Fibroblast of mammary gland (primary cell): ENCODE data around the gene MYMK.
A peak's percentile ranks its signal among the peaks of the same experiment; 100 is the strongest.

Source experiments
- DNase-seq: peaks from one replicate; pipeline ENCODE4 v3.0.0-alpha.2; 2010; ENCODE audit warnings: low read depth
- H3K4me3 ChIP-seq: 2 replicates; pipeline ENCODE4 v1.5.1; 2011; ENCODE audit warnings: low read depth, mild to moderate bottlenecking, low read length, moderate library complexity; ENCODE audit not compliant: control insufficient read depth
- TF ChIP-seq, protein P1 (sequence below): conservative IDR thresholded peaks from 2 replicates; pipeline ENCODE4 v1.5.1; 2011; ENCODE audit warnings: low read depth, low read length, inconsistent platforms; ENCODE audit not compliant: control insufficient read depth, insufficient read depth

The MYMK gene

DNA sequence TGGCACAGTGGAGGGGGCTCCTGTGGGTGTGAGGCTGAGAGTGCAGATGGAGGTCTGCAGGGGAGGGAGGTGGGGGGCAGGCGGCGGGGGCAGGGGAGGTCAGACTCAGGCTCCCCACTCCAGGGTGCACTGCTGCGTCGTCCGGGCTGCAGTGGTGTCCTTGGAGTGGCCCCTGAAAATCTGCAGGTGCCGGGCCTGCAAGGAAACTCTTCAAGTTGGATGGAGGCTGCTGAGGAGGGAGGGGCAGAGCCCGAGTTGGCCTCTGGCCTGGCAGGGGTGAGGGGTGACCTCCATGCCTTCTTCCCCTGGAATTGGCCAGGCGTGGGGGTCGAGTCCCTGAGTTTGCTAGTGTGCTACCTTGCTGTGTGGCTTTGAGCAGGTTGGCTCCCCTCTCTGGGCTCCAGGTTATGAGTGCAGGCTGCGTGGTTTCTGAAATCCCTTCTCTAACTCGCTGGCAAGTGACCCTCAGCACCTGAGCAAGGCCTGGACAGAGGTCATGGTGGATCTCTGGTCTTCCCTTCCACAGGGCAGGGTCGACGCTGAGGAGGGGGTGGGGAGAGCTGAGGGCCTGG lies 10.6 kb upstream of the MYMK start:
- no peak overlapping the region for H3K4me3 ChIP-seq
- DNase-seq = no peak
- TF ChIP-seq, protein P1, sequence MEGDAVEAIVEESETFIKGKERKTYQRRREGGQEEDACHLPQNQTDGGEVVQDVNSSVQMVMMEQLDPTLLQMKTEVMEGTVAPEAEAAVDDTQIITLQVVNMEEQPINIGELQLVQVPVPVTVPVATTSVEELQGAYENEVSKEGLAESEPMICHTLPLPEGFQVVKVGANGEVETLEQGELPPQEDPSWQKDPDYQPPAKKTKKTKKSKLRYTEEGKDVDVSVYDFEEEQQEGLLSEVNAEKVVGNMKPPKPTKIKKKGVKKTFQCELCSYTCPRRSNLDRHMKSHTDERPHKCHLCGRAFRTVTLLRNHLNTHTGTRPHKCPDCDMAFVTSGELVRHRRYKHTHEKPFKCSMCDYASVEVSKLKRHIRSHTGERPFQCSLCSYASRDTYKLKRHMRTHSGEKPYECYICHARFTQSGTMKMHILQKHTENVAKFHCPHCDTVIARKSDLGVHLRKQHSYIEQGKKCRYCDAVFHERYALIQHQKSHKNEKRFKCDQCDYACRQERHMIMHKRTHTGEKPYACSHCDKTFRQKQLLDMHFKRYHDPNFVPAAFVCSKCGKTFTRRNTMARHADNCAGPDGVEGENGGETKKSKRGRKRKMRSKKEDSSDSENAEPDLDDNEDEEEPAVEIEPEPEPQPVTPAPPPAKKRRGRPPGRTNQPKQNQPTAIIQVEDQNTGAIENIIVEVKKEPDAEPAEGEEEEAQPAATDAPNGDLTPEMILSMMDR = no peak

DNA sequence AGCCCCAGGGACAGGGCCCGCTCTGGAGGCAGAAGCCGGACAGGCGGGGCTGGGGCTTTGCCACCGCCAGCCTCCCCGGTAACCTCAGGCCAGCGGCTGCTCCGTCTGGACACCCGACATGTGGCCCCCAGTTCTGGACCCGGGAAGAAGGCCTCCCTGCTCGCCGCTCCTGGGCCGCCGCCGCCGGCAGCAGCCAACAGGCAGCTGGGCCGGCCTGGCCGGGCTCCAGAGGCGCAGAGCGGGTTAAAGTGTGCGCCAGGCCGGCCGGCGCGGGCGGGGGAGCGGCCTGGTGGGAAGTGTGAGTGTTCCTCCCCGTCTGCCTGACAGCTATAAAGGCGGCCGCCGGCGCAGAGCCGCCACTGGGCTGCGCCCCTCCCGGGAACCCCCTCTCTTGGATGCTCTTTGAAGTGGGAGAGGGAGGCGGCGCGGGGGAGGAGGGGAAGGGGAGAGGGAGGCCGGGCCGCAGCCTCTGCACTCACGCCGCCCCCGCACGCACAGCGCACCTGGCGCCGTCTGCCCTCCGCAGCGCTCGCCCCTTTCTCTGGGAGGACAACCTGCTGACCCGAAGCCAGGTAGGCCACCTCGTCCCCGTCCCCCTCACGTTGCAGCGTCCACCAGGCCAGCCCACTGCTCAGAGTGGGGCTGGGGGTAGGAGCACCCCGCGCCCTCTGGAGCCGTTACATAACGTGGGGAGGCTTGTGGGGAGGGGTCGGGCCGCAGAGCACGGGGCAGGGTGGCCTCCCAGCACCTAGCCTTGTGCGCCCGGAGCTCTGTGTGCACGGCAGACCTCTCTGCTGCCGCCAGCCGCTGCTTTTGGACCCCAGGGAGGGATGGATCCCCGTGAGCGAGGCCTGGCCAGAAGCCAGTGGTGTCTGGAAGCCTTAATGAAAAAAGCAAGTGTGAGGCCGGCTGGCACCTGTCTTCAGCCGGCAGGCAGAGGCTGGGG lies 9.9 kb upstream of the MYMK start, which contains the start of gene ADAMTSL2:
TSS of gene ADAMTSL2 (plus strand) at position 359 of the 946 bp plus-strand sequence. CDS start 2,009 bp downstream, outside the sequence.
- DNase-seq = peak; percentile 50
- no peak within 1 kb of the TSS for H3K4me3 ChIP-seq
- TF ChIP-seq, protein P1 = no peak

- TF ChIP-seq, protein P1 = no peak
- peak; percentile 16 for DNase-seq
- H3K4me3 ChIP-seq = no peak overlapping the region
These were observed 9.1 kb upstream of the MYMK start for GRCh38 chr9:133533857-133534256.

DNA sequence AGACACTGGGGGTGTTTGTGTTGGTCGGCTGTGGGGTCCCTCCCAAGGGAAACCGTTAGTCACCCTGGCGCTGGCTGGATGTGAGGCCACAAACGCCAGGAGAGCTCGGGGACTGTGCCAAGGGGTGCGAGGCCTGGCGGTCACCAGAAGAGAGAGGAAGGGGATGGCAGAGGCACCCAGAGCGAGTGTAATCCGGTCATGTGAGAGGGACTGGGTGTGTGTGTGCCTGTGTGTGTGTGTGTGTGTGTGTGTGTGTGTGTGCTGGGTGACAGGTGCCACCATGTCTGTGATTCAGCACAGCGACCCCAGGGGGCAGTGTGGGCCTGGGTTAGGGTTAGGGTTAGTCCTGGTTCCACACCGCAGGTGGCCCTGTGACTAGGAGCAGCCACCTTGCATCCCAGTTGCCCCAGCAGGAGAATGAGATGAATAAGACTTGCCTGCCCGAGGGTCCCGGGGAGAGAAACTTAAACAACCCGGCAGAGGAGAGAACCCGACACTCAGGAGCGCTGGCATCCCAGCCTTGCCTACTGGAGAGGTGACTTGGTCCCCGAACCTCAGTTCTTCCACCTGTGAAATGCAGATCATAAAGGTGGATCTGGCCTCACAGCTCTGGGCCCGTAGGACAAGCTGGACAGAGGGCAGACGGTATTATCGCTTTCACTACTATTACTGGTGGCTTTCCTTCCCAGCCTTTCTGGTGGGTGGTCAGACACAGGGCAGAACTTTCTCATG lies 8.3 kb upstream of the MYMK start:
- TF ChIP-seq, protein P1 = peak; percentile 51
- DNase-seq = peak; percentile 46
- H3K4me3 ChIP-seq = no peak overlapping the region

GRCh38 chr9:133531293-133531692 lies 6.5 kb upstream of the MYMK start:
- no peak overlapping the region for H3K4me3 ChIP-seq
- TF ChIP-seq, protein P1 = no peak

DNA sequence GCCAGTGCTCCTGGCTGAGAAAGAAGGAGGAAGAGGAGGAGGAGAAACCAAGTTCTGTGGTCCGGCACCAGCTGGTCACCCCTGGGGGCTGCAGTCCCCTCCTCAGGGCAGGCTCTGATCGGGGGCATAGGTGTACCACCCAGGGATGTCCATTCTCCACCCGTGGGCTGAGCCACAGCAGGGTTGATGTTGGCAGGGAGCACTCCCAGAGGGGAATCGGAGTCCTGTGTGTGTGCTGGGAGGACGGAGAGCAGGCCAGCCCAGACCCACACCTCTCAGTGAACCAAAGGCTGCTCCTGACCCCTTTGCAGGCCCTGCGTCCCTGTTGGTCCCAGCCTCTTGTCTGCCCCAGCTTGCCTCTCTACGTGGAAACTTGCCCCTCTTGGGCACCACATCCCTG lies 5.1 kb upstream of the MYMK start:
- no peak for DNase-seq
- TF ChIP-seq, protein P1 = no peak

More at GRCh38 chr9:133531293-133531692, 6.5 kb upstream of the MYMK start:
- DNase-seq = no peak

More for the DNA sequence above, 5.1 kb upstream of the MYMK start:
- no peak overlapping the region for H3K4me3 ChIP-seq
